DMS114 treated with DMSO at 0.1 percent for 48 hours (cell line): ENCODE data around the gene KCNH3.

ENCODE experiments used
- DNase-seq: peaks from one replicate; lab custom pipeline; 2025; ENCODE audit not compliant: unreplicated experiment; lab: John Stamatoyannopoulos, UW

KCNH3 gene

GRCh38 chr12:49559011-49559675 is 20.3 kb downstream of the KCNH3 start:
- DNase-seq = no peak

- DNase-seq = no peak
Observed at GRCh38 chr12:49560695-49561094, 21.9 kb downstream of the KCNH3 start.

- DNase-seq = no peak
Observed at GRCh38 chr12:49562233-49562632, 23.4 kb downstream of the KCNH3 start.

- no peak for DNase-seq
Observed at GRCh38 chr12:49562831-49563230, 24.0 kb downstream of the KCNH3 start.

GRCh38 chr12:49563951-49564685 is 25.3 kb downstream of the KCNH3 start:
- DNase-seq = no peak

- no peak for DNase-seq
Observed at GRCh38 chr12:49564686-49565405, 26.0 kb downstream of the KCNH3 start.

- DNase-seq = no peak
Observed at GRCh38 chr12:49565406-49566265, 26.8 kb downstream of the KCNH3 start.

- no peak for DNase-seq
Observed at GRCh38 chr12:49566361-49566760, 27.5 kb downstream of the KCNH3 start.

GRCh38 chr12:49567302-49567610 is 28.4 kb downstream of the KCNH3 start:
- no peak for DNase-seq

GRCh38 chr12:49567611-49568441 is 29.0 kb downstream of the KCNH3 start, which contains the start of gene MCRS1:
TSS of gene MCRS1 (minus strand) at chr12:49568142. CDS start at chr12:49566731, 1,411 bp downstream.
- DNase-seq = peak; percentile 84

GRCh38 chr12:49568442-49569162 is 29.8 kb downstream of the KCNH3 start:
- DNase-seq = no peak

GRCh38 chr12:49577589-49578315 is 38.9 kb downstream of the KCNH3 start:
- no peak for DNase-seq

GRCh38 chr12:49578471-49579112 is 39.8 kb downstream of the KCNH3 start:
- no peak for DNase-seq

- peak; percentile 28 for DNase-seq
Observed at GRCh38 chr12:49580572-49581535, 42.0 kb downstream of the KCNH3 start.

- DNase-seq = no peak
Observed at GRCh38 chr12:49582201-49582600, 43.4 kb downstream of the KCNH3 start.

- DNase-seq = no peak
Observed at GRCh38 chr12:49582850-49583249, 44.0 kb downstream of the KCNH3 start.

- DNase-seq = no peak
Observed at GRCh38 chr12:49583366-49584094, 44.7 kb downstream of the KCNH3 start.
